ENCODE results near the gene PRR35. TPM values are rescaled to one million over a fixed set of nuclear protein-coding genes. Genes with fewer than 3 reads are reported as not detected.

Gene PRR35
- total and polyA plus RNA-seq, 2 donors (not counting 3 experiments of a cell fraction or from before 2014, with no cell fraction given), result not detected

- Histone ChIP-seq H3K9me1 (replicated peaks; ENCODE audit: control insufficient read depth, extremely low read depth, insufficient read depth, low read length) (no peaks in the 10 kb centered on the region), H3K9me3 (replicated peaks; ENCODE audit: control insufficient read depth, insufficient read depth, low read length) (no peaks in the 10 kb centered on the region), H3K27ac (ENCODE audit: insufficient read depth, low read depth, low read length) (no peak overlapping the region), H3K9ac (replicated peaks; ENCODE audit: extremely low read depth, insufficient read depth, low read length) (no peak overlapping the region), H2AFZ (ENCODE audit: low read depth, low read length) (no peak overlapping the region), H4K20me1 (replicated peaks; ENCODE audit: control insufficient read depth, extremely low read depth, insufficient read depth, low read length) (no peaks in the 10 kb centered on the region), H3K4me3 (replicated peaks in 1 of 3; ENCODE audit: insufficient read depth in 1 of 3, low read depth in 1 of 3, low read length in 3 of 3) (no peak overlapping the region), H3K79me2 (ENCODE audit: control insufficient read depth, insufficient read depth, low read length) (peaks cover 13% of the 10 kb centered on the region), H3K4me1 (ENCODE audit: control insufficient read depth, extremely low read depth, insufficient read depth, low read length) (peaks cover 15% of the 10 kb centered on the region), H3K27me3 (ENCODE audit: control insufficient read depth in 2 of 2, insufficient read depth in 2 of 2, low read length in 2 of 2) (no peaks in the 10 kb centered on the region), H3K4me2 (ENCODE audit: insufficient read depth, low read length) (no peak overlapping the region), H3K36me3 (ENCODE audit: control insufficient read depth in 2 of 2, extremely low read depth in 1 of 2, insufficient read depth in 2 of 2, low read length in 2 of 2) (peaks cover 0 to 16% of the 10 kb centered on the region in 2 experiments)
- DNase-seq (ENCODE audit: low read depth, low spot score), result no peak
- TF ChIP-seq POLR2A (IDR thresholded peaks at IDR 0.05; ENCODE audit: low read depth, low read length), result no peak
- TF ChIP-seq FOS (IDR thresholded peaks at IDR 0.05; ENCODE audit: borderline replicate concordance, insufficient read depth, low read length), result no peak
- TF ChIP-seq EZH2 (IDR thresholded peaks at IDR 0.05; ENCODE audit: borderline replicate concordance, low read depth, low read length, severe bottlenecking), result no peak
- TF ChIP-seq MYC (IDR thresholded peaks at IDR 0.05; ENCODE audit: low read depth, low read length), result no peak
- no peak for TF ChIP-seq JUN (IDR thresholded peaks at IDR 0.05; ENCODE audit: borderline replicate concordance, insufficient read depth, insufficient read length, low read depth)
- intact Hi-C loops (cut with micrococcal nuclease), result no loop called here
- POLR2A ChIA-PET, result no interaction called here
- dilution Hi-C loops (cut with MboI; ENCODE audit: extremely low pct_ligation_motif_present, low sequenced_read_pairs), result no loop called here
- CTCF ChIA-PET, result interaction anchor here (1.4 kb wide), 1 partner anchor 8 kb away, joined by 4 read pairs; no protein-coding TSS in a partner anchor
- BruUV-seq (replicated peaks), result no TSS peak
- FAIRE-seq, result no peak
These were observed 12.9 kb downstream of the PRR35 start for GRCh38 chr16:572865-573650.

- CTCF ChIA-PET, result no interaction called here
- H3K9ac ChIP-seq (replicated peaks; ENCODE audit: extremely low read depth, insufficient read depth, low read length), result no peak overlapping the region
These were observed 14.0 kb downstream of the PRR35 start for GRCh38 chr16:574021-574760.

More at GRCh38 chr16:574021-574760, 14.0 kb downstream of the PRR35 start:
- DNase-seq (ENCODE audit: low read depth, low spot score), result no peak
- H3K4me3 ChIP-seq (replicated peaks in 1 of 3; ENCODE audit: insufficient read depth in 1 of 3, low read depth in 1 of 3, low read length in 3 of 3), result no peak overlapping the region
- BruUV-seq (replicated peaks), result no TSS peak
- TF ChIP-seq CTCF (IDR thresholded peaks at IDR 0.05; ENCODE audit: extremely low read depth in 1 of 2, insufficient read depth in 1 of 2, low read depth in 1 of 2, low read length in 2 of 2) (no peak), POLR2A (IDR thresholded peaks at IDR 0.05; ENCODE audit: low read depth, low read length) (no peak), FOS (IDR thresholded peaks at IDR 0.05; ENCODE audit: borderline replicate concordance, insufficient read depth, low read length) (no peak), MAX (IDR thresholded peaks at IDR 0.05; ENCODE audit: insufficient read depth, insufficient read length) (no peak), MYC (IDR thresholded peaks at IDR 0.05; ENCODE audit: low read depth, low read length) (no peak), EZH2 (IDR thresholded peaks at IDR 0.05; ENCODE audit: borderline replicate concordance, low read depth, low read length, severe bottlenecking) (no peak), JUN (IDR thresholded peaks at IDR 0.05; ENCODE audit: borderline replicate concordance, insufficient read depth, insufficient read length, low read depth) (no peak), POLR2AphosphoS5 (IDR thresholded peaks at IDR 0.05; ENCODE audit: insufficient read depth, low read depth, low read length) (no peak), GATA2 (IDR thresholded peaks at IDR 0.05; ENCODE audit: insufficient read depth, insufficient read length, low read depth, low read length) (no peak)
- H4K20me1 ChIP-seq (replicated peaks; ENCODE audit: control insufficient read depth, extremely low read depth, insufficient read depth, low read length), result no peaks in the 10 kb centered on the region
- no peak overlapping the region for H3K4me2 ChIP-seq (ENCODE audit: insufficient read depth, low read length)
- H3K9me3 ChIP-seq (replicated peaks; ENCODE audit: control insufficient read depth, insufficient read depth, low read length), result no peaks in the 10 kb centered on the region
- H3K36me3 ChIP-seq (ENCODE audit: control insufficient read depth in 2 of 2, extremely low read depth in 1 of 2, insufficient read depth in 2 of 2, low read length in 2 of 2), result peaks cover 0 to 16% of the 10 kb centered on the region in 2 experiments
- no peak overlapping the region for H2AFZ ChIP-seq (ENCODE audit: low read depth, low read length)
- peaks cover 13% of the 10 kb centered on the region for H3K79me2 ChIP-seq (ENCODE audit: control insufficient read depth, insufficient read depth, low read length)
- FAIRE-seq, result no peak
- no peak overlapping the region for H3K27ac ChIP-seq (ENCODE audit: insufficient read depth, low read depth, low read length)
- POLR2A ChIA-PET, result no interaction called here
- intact Hi-C loops (cut with micrococcal nuclease), result no loop called here
- dilution Hi-C loops (cut with MboI; ENCODE audit: extremely low pct_ligation_motif_present, low sequenced_read_pairs), result no loop called here
- no peaks in the 10 kb centered on the region for H3K9me1 ChIP-seq (replicated peaks; ENCODE audit: control insufficient read depth, extremely low read depth, insufficient read depth, low read length)
- peaks cover 11% of the 10 kb centered on the region for H3K4me1 ChIP-seq (ENCODE audit: control insufficient read depth, extremely low read depth, insufficient read depth, low read length)
- H3K27me3 ChIP-seq (ENCODE audit: control insufficient read depth in 2 of 2, insufficient read depth in 2 of 2, low read length in 2 of 2), result no peaks in the 10 kb centered on the region

Data from endothelial cell of umbilical vein (primary cell).